Thoracic aorta (tissue), 2 donors: ENCODE measurements around the gene ACOX3. TPM values are rescaled to one million over a fixed set of nuclear protein-coding genes. Genes with fewer than 3 reads are reported as not detected.

ENCODE experiments used
- ATAC-seq: fragments of 150-250 bp; one replicate; pipeline ENCODE4 v1.8.0; 2017; ENCODE audit warnings: low read depth; ENCODE audit not compliant: insufficient number of reproducible peaks, low FRiP score
- DNase-seq: peaks from one replicate; pipeline ENCODE4 v3.0.0-alpha.2; 2020; ENCODE audit warnings: low spot score
- H3K27ac ChIP-seq, 2 donors: fragments of 200-600 bp; sonication (generic); 1 replicate in 1 of 2; 2 replicates in 1 of 2; pipeline ENCODE4 v1.5.1; 2016; ENCODE audit warnings: mild to moderate bottlenecking in 2 of 2, moderate library complexity in 2 of 2
- H3K27me3 ChIP-seq: fragments of 200-600 bp; sonication (generic); replicated peaks from 2 replicates; pipeline ENCODE4 v1.6.0; 2016; ENCODE audit warnings: mild to moderate bottlenecking; ENCODE audit not compliant: insufficient read depth
- H3K36me3 ChIP-seq: fragments of 200-600 bp; sonication (generic); one replicate; pipeline ENCODE4 v1.5.1; 2016
- H3K4me1 ChIP-seq, 2 donors: fragments of 200-600 bp; sonication (generic); 1 replicate in 1 of 2; 2 replicates in 1 of 2; pipeline versions ENCODE4 v1.5.1 to v1.6.0; 2016; ENCODE audit warnings: low read depth in 2 of 2, mild to moderate bottlenecking in 1 of 2; ENCODE audit not compliant: control insufficient read depth in 1 of 2
- H3K4me3 ChIP-seq: fragments of 200-600 bp; sonication (generic); 2 replicates; pipeline ENCODE4 v1.5.1; 2016; ENCODE audit warnings: mild to moderate bottlenecking
- H3K9me3 ChIP-seq: fragments of 200-600 bp; sonication (generic); 2 replicates; pipeline ENCODE4 v1.5.1; 2016
- total RNA-seq, 2 donors: library from RNA; depleted of rRNA; stranded (reverse); fragments of >200 nt; gene quantifications; one replicate each; pipeline versions ENCODE4 v1.1.0 to v1.2.3, GENCODE V29; 2016
- TF ChIP-seq, protein P1 (sequence below): fragments of 200-600 bp; sonication (generic); IDR thresholded peaks from one replicate; pipeline ENCODE4 v1.5.1; 2019; ENCODE audit warnings: antibody characterized with exemption

ACOX3 gene
- total RNA-seq, 2 donors from 2014 or later = 47.8 to 72.7 TPM

DNA sequence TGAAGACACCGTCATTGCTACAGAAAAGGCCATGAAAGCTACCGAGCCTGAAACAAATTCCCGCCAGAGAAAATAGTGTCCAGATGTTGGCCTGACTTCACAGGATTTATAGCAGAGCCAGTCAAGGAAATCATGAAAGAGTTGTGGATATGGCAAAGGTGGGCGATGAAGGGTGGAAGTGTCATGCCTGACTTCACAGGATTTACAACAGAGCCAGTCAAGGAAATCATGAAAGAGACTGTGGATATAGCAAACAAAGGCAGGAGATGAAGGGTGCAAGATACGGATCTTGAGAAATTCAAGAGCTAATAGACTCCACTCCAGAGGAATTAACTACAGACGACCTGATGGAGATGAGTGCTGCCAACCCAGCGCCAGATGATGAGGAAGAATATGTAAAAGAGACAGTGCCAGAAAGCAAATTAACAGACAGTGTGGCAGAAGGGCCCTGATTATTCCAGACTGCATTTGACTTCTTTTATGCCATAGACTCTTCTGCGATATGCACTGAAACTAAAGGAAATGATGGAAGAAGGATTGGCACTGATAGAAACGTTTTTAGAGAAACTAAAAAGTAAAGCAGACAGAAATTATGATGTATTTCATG, 17.2 kb upstream of the ACOX3 start:
- H3K4me3 ChIP-seq = no peak overlapping the region
- H3K27me3 ChIP-seq = no peaks in the 10 kb centered on the region
- H3K9me3 ChIP-seq = no peaks in the 10 kb centered on the region
- no peak overlapping the region for H3K27ac ChIP-seq
- H3K36me3 ChIP-seq = peaks cover 55% of the 10 kb centered on the region
- no peaks in the 10 kb centered on the region for H3K4me1 ChIP-seq
- DNase-seq (no peak), ATAC-seq (no peak)
- TF ChIP-seq, protein P1, sequence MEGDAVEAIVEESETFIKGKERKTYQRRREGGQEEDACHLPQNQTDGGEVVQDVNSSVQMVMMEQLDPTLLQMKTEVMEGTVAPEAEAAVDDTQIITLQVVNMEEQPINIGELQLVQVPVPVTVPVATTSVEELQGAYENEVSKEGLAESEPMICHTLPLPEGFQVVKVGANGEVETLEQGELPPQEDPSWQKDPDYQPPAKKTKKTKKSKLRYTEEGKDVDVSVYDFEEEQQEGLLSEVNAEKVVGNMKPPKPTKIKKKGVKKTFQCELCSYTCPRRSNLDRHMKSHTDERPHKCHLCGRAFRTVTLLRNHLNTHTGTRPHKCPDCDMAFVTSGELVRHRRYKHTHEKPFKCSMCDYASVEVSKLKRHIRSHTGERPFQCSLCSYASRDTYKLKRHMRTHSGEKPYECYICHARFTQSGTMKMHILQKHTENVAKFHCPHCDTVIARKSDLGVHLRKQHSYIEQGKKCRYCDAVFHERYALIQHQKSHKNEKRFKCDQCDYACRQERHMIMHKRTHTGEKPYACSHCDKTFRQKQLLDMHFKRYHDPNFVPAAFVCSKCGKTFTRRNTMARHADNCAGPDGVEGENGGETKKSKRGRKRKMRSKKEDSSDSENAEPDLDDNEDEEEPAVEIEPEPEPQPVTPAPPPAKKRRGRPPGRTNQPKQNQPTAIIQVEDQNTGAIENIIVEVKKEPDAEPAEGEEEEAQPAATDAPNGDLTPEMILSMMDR = no peak

DNA sequence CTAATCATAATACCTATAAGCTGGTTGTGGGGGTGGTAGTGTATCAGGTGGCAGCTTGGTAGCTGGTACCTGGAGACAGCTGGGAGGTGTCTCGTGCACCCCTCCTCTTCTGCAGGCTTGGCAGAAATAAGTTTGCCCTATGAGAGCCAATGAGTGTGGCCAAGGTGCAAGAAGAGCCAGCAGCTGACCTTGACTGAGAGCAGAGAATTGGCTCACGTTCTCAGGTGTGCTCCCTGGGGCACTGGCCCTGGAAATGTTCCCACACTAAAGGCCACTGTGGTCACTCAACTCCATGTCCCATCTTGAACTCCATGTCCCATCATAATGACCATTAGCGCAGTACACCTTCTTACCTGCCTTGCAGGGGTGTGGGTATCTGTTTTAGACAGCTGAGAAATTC, 13.4 kb upstream of the ACOX3 start:
- no peaks in the 10 kb centered on the region for H3K27me3 ChIP-seq
- H3K27ac ChIP-seq = no peak overlapping the region
- H3K4me1 ChIP-seq = no peaks in the 10 kb centered on the region
- DNase-seq (no peak), ATAC-seq (no peak)
- H3K9me3 ChIP-seq = no peaks in the 10 kb centered on the region
- TF ChIP-seq, protein P1 = no peak
- H3K36me3 ChIP-seq = peaks cover 56% of the 10 kb centered on the region
- no peak overlapping the region for H3K4me3 ChIP-seq

DNA sequence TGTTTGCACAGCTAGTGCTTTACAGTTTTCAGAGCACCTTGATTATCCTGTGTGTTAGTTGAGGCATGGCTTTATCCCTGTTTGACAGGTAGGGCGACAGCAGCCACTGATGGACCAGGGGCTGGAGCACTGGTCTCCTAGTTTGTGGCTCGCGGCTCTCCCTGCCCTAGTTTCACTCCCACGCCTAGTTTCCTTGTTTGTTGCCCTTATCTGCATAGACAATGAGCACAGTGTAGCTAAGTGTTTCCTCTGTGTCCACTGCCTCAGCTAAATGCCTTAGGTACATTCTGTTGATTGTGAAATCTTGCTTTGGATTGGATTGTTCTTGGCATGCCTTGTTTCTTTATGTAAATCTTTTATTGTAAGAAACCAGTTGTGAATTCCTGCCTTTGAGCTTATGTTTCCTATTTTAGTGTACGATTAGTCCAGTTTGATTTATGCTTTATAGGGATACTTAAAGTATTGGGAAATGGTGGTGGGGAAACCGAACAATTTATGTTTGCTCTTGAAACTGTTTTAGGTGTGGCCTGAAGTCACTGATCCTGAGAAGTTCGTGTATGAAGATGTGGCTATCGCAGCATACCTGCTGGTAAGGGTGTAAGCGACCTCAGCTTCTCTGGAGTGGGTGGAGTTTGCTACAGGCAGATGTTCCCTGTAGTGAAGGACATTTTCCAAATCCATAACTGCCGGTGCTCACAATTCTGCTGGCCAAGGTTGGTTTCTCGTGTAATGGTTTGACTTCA, 11.1 kb upstream of the ACOX3 start:
- DNase-seq (no peak), ATAC-seq (no peak)
- Histone ChIP-seq H3K27me3 (no peaks in the 10 kb centered on the region), H3K4me3 (no peak overlapping the region), H3K36me3 (peaks cover 62% of the 10 kb centered on the region), H3K4me1 (no peaks in the 10 kb centered on the region), H3K9me3 (no peaks in the 10 kb centered on the region), H3K27ac (no peak overlapping the region)
- TF ChIP-seq, protein P1 = no peak

DNA sequence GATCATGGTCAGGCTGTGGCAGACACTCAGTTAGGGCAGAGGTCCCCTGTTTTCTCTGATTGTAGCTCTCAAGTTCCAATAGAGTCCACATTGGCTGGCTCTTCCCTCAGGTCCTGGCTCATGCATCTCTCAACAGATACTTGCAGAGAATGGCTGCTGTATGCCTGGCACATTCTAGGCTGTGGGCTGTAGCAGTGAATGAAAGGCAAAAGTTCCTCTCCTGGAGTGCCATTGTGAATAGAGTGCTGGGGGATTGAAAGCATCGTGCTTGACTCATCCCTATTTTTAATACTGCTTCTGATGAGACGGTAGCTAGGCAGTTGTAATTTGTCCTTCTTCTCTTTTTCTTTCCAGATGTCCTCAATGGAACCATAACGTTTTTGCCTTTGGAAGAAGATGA, 5.6 kb upstream of the ACOX3 start:
- Histone ChIP-seq H3K4me3 (no peak overlapping the region), H3K9me3 (no peaks in the 10 kb centered on the region), H3K36me3 (peaks cover 23% of the 10 kb centered on the region), H3K4me1 (peaks cover 9 to 27% of the 10 kb centered on the region in 2 donors), H3K27ac (no peak overlapping the region), H3K27me3 (no peaks in the 10 kb centered on the region)
- DNase-seq (no peak), ATAC-seq (no peak)
- TF ChIP-seq, protein P1 = no peak

DNA sequence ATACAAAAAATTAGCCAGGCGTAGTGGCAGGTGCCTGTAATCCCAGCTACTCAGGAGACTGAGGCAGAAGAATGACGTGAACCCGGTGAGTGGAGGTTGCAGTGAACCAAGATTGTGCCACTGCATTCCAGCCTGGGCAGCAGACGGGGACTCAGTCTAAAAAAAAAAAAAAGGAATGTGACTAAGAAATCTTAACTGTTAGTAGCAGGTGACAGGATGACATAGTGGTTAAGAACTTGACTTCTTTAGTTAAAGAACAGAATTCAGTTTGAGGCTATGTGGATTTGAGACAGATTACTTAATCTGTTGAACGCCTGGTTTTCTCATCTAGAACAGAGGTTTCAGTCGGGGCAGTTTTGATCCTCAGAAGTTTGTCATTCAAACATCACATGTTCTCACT, 3.3 kb upstream of the ACOX3 start:
- Histone ChIP-seq H3K36me3 (peaks cover 18% of the 10 kb centered on the region), H3K9me3 (no peaks in the 10 kb centered on the region), H3K4me1 (peaks cover 15 to 41% of the 10 kb centered on the region in 2 donors), H3K27me3 (no peaks in the 10 kb centered on the region), H3K4me3 (no peak overlapping the region), H3K27ac (no peak overlapping the region)
- TF ChIP-seq, protein P1 = no peak
- no peak for ATAC-seq
- no peak for DNase-seq
